Stomach (tissue), 9 donors: Measurements from ENCODE around the gene CHRNA7. TPM values are rescaled to one million over a fixed set of nuclear protein-coding genes. Genes with fewer than 3 reads are reported as not detected.

ENCODE experiments used
- DNase-seq, 2 donors: peaks; one replicate each; pipeline versions ENCODE4 v3.0.0 to v3.0.0-alpha.2; 2013 to 2019
- H3K27ac ChIP-seq, 5 donors: fragments of 200-600 bp in 4 of 5; sonication (generic) in 4 of 5; one replicate each; pipeline ENCODE4 v1.5.1; 2013 to 2019; ENCODE audit warnings: mild to moderate bottlenecking in 1 of 5, moderate library complexity in 1 of 5
- H3K27me3 ChIP-seq, 3 donors: fragments of 200-600 bp; sonication (generic); one replicate each; pipeline ENCODE4 v1.5.1; 2017 to 2019; ENCODE audit warnings: mixed run types in 1 of 3
- H3K36me3 ChIP-seq, 4 donors: fragments of 200-600 bp; sonication (generic); 1 replicate in 3 of 4; 2 replicates in 1 of 4; pipeline ENCODE4 v1.5.1; 2016 to 2019
- H3K4me1 ChIP-seq, 4 donors: fragments of 200-600 bp; sonication (generic); one replicate each; pipeline ENCODE4 v1.5.1; 2016 to 2019
- H3K4me3 ChIP-seq, 4 donors: fragments of 200-600 bp; sonication (generic) in 3 of 4; one replicate each; pipeline ENCODE4 v1.5.1; 2016 to 2019; ENCODE audit warnings: mild to moderate bottlenecking in 1 of 4
- H3K9me3 ChIP-seq, 4 donors: fragments of 200-600 bp; sonication (generic); one replicate each; pipeline ENCODE4 v1.5.1; 2016 to 2019
- EP300 ChIP-seq: sonication (generic); formaldehyde crosslinking; IDR thresholded peaks from one replicate; pipeline ENCODE4 v1.6.1; 2017; ENCODE audit warnings: antibody characterized with exemption
- POLR2A ChIP-seq, 4 donors: fragments of 450-650 bp; IDR thresholded peaks; one replicate each; pipeline ENCODE4 v1.6.1; 2016; ENCODE audit warnings: antibody characterized with exemption in 4 of 4, control low read depth in 2 of 4, mild to moderate bottlenecking in 1 of 4, moderate library complexity in 1 of 4
- POLR2AphosphoS5 ChIP-seq, 3 donors: sonication (generic); formaldehyde crosslinking; IDR thresholded peaks; one replicate each; pipeline ENCODE4 v1.6.1; 2016; ENCODE audit warnings: antibody characterized with exemption in 3 of 3
- WGBS, 5 donors: extraction: QIAGEN DNeasy Blood & Tissue Kit in 3 of 5; methylation state at CpG; one replicate each; pipeline versions ENCODE4 v1.1.5 to v1.1.7; 2013 to 2018; 5-methylcytosine and 5-hydroxymethylcytosine counted together
- intact Hi-C: fragments of 100-400 bp; cut with DNase I; formaldehyde crosslinking; loops from one replicate; pipeline ENCODE4 v1.15.1; 2023; ENCODE audit warnings: low total_unique reads
- polyA plus RNA-seq, 3 donors: library from polyadenylated mRNA; stranded (reverse); fragments of 200-250 nt; gene quantifications; one replicate each; pipeline ENCODE4 v1.2.3, GENCODE V29; 2013
- total RNA-seq, 5 donors: library from RNA; depleted of rRNA; stranded (reverse); fragments of >200 nt; gene quantifications; one replicate each; pipeline versions ENCODE4 v1.1.0 to v1.2.3, GENCODE V29; 2014 to 2016
- TF ChIP-seq, protein P1 (sequence below), 7 experiments: fragments of 450-650 bp in 4 of 7; fragments of 200-600 bp in 3 of 7; sonication (generic) in 3 of 7; IDR thresholded peaks; one replicate each; pipeline ENCODE4 v1.5.1; 2016 to 2019; ENCODE audit warnings: antibody characterized with exemption in 7 of 7, control low read depth in 2 of 7, mild to moderate bottlenecking in 1 of 7
- donor health status: healthy with polysubstance abuse.
- donor health status: Bipolar disorder and iron deficiency.
- donor health status: healthy.

Gene CHRNA7
- total and polyA plus RNA-seq, 8 donors = 1.1 to 131 (median 16.1) TPM

DNA sequence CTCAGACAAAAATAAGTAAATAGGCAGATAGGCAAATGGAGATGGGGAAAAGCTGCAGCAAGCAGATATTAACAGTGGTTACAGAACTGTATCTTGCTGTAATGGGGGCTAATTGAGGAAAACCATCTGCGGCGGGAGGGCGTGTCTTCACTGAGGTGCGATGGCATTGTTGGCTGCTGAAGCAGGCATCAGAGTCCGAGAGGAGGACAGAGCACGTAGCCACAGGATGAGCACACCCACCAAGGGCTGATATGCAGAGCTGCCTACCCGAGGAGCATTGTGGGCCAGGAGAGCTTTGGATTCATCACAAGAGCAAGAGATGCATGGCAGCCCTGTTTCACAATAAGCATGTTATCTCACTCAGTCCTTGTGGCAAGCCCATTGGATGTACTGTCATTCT lies 30.4 kb downstream of the CHRNA7 start:
- intact Hi-C loops = no loop called here
- H3K9me3 ChIP-seq = peaks cover 0 to 4% (median 0%) of the 10 kb centered on the region in 4 donors
- DNase-seq = no peak
- H3K27me3 ChIP-seq = no peaks in the 10 kb centered on the region
- H3K27ac ChIP-seq = no peak overlapping the region
- no peak for TF ChIP-seq POLR2AphosphoS5 (IDR thresholded peaks at IDR 0.05)
- TF ChIP-seq POLR2A (IDR thresholded peaks at IDR 0.05) = no peak
- TF ChIP-seq EP300 = no peak
- TF ChIP-seq, protein P1, sequence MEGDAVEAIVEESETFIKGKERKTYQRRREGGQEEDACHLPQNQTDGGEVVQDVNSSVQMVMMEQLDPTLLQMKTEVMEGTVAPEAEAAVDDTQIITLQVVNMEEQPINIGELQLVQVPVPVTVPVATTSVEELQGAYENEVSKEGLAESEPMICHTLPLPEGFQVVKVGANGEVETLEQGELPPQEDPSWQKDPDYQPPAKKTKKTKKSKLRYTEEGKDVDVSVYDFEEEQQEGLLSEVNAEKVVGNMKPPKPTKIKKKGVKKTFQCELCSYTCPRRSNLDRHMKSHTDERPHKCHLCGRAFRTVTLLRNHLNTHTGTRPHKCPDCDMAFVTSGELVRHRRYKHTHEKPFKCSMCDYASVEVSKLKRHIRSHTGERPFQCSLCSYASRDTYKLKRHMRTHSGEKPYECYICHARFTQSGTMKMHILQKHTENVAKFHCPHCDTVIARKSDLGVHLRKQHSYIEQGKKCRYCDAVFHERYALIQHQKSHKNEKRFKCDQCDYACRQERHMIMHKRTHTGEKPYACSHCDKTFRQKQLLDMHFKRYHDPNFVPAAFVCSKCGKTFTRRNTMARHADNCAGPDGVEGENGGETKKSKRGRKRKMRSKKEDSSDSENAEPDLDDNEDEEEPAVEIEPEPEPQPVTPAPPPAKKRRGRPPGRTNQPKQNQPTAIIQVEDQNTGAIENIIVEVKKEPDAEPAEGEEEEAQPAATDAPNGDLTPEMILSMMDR (IDR thresholded peaks at IDR 0.05) = no peak
- no peaks in the 10 kb centered on the region for H3K36me3 ChIP-seq
- no peak overlapping the region for H3K4me3 ChIP-seq
- H3K4me1 ChIP-seq = no peaks in the 10 kb centered on the region
- 86 to 95% (median 92%) methylated on average over 7 of the region's 7 CpGs for WGBS, 5 donors

DNA sequence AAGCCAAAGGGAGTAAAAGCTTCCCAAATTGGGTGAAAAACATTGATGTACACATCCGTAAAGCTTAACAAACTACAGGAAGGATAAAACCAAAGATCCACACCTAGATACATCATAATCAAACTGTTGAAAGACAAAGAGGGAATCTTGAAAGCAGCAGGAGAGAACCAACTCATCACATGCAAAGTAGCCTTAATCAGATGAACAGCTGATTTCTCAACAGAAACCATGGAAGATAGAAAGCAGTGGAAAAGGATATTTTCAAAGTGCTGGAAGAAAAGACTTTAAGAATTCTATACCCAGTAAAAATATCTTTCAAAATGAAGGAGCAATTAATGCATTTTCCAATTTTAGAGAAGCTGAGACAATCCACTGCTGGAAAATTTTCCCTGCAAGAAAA lies 36.8 kb downstream of the CHRNA7 start:
- Histone ChIP-seq H3K27ac (no peak overlapping the region), H3K27me3 (no peaks in the 10 kb centered on the region), H3K4me1 (no peaks in the 10 kb centered on the region), H3K36me3 (no peaks in the 10 kb centered on the region), H3K9me3 (peaks cover 0 to 41% (median 25%) of the 10 kb centered on the region in 4 donors), H3K4me3 (no peak overlapping the region)
- WGBS, 5 donors = 96 to 100% (median 98%) methylated on average over 1 of the region's 1 CpG
- intact Hi-C loops = no loop called here
- no peak for DNase-seq
- TF ChIP-seq EP300 (no peak), POLR2A (IDR thresholded peaks at IDR 0.05) (no peak)
- TF ChIP-seq, protein P1 (IDR thresholded peaks at IDR 0.05) = no peak

DNA sequence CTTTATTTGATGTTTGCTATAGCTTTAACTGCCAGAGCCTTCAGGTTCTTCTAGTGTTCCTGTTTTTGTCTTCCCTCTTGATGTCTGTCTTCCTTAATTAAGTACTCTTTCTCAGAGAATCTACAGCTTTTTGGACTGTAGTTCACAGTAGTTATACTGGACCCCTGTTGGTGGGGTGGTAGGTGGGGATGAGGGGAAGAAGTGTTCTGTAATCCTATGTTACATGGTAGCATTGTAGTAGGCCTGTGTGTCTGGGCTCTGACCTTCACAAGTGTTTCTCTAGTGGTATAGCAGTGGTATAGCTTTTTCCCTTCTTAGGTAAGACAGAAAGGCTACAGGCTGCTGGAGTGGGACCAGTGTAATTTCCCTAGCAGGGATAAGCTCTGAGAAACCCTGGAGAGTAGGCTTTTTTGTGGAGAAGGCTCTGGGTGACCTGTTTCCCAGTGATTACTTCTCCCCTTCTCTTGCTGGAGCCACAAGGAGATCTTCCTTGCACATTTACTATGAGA lies 59.6 kb downstream of the CHRNA7 start:
- no peaks in the 10 kb centered on the region for H3K27me3 ChIP-seq
- no peak overlapping the region for H3K4me3 ChIP-seq
- H3K9me3 ChIP-seq = peaks cover 0 to 10% (median 3%) of the 10 kb centered on the region in 4 donors
- no peaks in the 10 kb centered on the region for H3K4me1 ChIP-seq
- H3K36me3 ChIP-seq = no peaks in the 10 kb centered on the region
- TF ChIP-seq POLR2A (IDR thresholded peaks at IDR 0.05) = no peak
- TF ChIP-seq POLR2AphosphoS5 (IDR thresholded peaks at IDR 0.05) = no peak
- no peak for TF ChIP-seq EP300
- TF ChIP-seq, protein P1 (IDR thresholded peaks at IDR 0.05) = no peak
- intact Hi-C loops = no loop called here
- no peak for DNase-seq
- no peak overlapping the region for H3K27ac ChIP-seq

DNA sequence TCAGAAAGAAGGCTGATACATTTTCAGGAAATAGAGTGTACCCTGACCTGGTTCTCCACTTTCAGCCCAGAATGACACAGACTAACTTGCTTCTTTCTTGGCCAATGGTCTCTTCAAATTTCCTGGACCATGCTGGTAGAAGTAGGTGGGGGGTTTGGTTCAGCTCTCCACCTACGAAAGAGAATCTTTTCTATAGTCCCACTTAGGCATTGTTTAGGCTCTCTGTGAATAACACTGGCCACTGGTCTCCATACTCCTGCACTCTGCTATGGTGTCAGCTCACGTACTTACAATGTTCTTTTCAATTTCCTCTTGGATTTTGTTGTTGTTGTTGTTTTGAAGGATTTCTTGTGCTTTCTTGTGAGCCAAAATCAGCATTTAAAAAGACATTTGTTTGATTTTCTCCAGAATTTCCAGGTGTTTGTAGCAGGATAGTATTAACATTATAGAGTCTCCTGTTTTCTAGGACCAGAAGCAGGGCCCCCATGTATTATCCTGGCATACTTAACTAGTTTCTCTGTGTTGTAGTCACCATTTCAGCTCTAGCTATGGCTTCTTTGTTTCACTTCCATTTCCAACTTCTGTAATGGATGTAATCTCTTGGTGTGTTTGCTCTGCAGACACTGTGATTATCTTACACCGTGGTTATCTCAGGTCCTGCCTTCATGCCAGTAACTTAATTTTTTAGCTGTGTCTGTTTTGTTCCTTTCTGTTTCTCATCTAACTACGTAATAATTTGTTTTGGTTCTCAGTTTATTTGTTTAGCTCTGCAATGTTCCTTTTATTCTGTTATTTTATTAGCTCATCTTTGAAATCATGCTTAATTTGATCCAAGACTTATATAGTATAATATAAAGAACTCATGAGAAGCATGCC lies 61.4 kb downstream of the CHRNA7 start:
- TF ChIP-seq EP300 (no peak), POLR2A (IDR thresholded peaks at IDR 0.05) (no peak), POLR2AphosphoS5 (IDR thresholded peaks at IDR 0.05) (no peak)
- TF ChIP-seq, protein P1 (IDR thresholded peaks at IDR 0.05) = no peak
- WGBS, 5 donors = 52 to 57% (median 54%) methylated on average over 4 of the region's 4 CpGs
- Histone ChIP-seq H3K9me3 (peaks cover 0 to 10% (median 3%) of the 10 kb centered on the region in 4 donors), H3K27me3 (no peaks in the 10 kb centered on the region), H3K27ac (no peak overlapping the region), H3K36me3 (no peaks in the 10 kb centered on the region), H3K4me3 (no peak overlapping the region), H3K4me1 (no peaks in the 10 kb centered on the region)
- peak in 1 of 2 donors; percentile 11 for DNase-seq
- intact Hi-C loops = loop anchor here (2.0 kb wide), 1 partner anchor 19 kb away; no protein-coding TSS in a partner anchor
